Prostate gland (tissue), 2 donors: ENCODE data around the gene HPS5.

ENCODE experiments used
- CTCF ChIP-seq, 4 experiments: fragments of 200-600 bp in 2 of 4; fragments of 450-650 bp in 2 of 4; sonication (generic) in 2 of 4; IDR thresholded peaks; 1 replicate in 3 of 4; 2 replicates in 1 of 4; pipeline ENCODE4 v1.5.1; 2016 to 2019; ENCODE audit warnings: antibody characterized with exemption in 4 of 4, mild to moderate bottlenecking in 2 of 4, moderate library complexity in 2 of 4
- POLR2A ChIP-seq: fragments of 450-650 bp; IDR thresholded peaks from one replicate; pipeline ENCODE4 v1.6.1; 2016; ENCODE audit warnings: antibody characterized with exemption, mild to moderate bottlenecking
- POLR2AphosphoS5 ChIP-seq: sonication (generic); formaldehyde crosslinking; IDR thresholded peaks from one replicate; pipeline ENCODE4 v1.6.1; 2017; ENCODE audit warnings: antibody characterized with exemption

DNA sequence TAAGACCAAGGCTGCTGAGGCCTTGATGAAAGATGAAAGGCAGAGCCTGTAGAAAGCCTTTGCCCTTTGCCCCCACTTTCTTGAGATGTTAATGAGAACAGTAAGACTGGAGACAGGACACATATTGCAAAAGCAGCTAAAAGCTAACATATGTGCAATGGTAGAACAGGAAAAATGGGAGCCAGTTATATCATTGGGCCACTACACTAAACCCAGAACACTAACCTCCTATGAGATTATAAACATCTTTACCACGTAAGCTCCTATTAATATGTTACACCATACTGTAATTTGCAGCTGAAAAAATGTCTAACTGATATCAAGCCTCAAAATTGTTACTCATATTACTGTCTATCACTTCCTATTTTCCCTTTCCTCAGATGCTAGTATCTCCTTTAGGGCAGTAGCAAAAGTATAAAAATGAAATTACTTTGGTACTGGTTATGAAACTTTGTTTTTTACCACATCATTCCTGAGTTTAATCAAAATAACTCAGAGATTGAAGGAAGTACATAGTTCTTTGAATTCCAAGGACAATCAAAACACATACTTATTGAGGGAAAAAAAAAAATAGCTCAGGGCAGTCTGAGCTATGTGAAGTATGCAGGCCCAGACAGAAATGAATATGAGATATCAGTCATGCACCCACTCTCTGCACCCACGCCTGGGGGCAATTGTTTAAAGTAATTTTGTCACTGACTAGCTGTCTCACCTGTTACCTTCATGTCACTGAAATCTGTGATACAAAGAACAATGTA is 9.1 kb downstream of the HPS5 start:
- TF ChIP-seq POLR2A (no peak), CTCF (IDR thresholded peaks at IDR 0.05) (no peak), POLR2AphosphoS5 (no peak)
